Choroid plexus epithelial cell (primary cell): ENCODE results near the gene WDR91.
A peak's percentile ranks its signal among the peaks of the same experiment; 100 is the strongest.
"Not testable (repeated sequence)": the region's sequence is repeated elsewhere in the genome, so short reads cannot be mapped to it uniquely, and the experiment has no call there.

Source experiments
- DNase-seq: peaks from one replicate; pipeline ENCODE4 v3.0.0-alpha.2; 2010; ENCODE audit warnings: low read depth
- H3K4me3 ChIP-seq: 2 replicates; pipeline ENCODE4 v1.5.1; 2011; ENCODE audit warnings: low read depth, mild to moderate bottlenecking, control low read depth, low read length, moderate library complexity
- TF ChIP-seq, protein P1 (sequence below): conservative IDR thresholded peaks from 2 replicates; pipeline ENCODE4 v1.5.1; 2011; ENCODE audit warnings: low read depth, mild to moderate bottlenecking, control low read depth, inconsistent platforms, low read length, moderate library complexity

The WDR91 gene

DNA sequence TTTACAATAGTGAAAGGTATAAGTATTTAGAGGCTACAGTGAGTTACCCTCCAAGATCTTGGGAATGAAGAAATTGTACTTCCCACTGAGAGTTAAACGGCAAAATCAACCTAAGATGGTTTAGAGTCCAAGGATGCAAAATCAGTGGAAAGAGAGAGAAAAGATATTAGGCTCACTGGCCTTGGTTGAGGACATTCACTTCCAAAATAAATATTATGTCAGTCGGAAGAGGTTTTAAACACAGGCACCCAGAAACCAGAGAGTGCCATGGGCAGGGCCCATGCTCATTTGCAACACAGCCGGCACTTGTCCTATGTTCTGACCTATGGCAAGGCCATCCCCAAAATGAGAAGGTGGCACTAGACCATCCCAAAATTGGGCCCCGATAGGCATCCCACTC lies 3.9 kb upstream of the WDR91 start:
- TF ChIP-seq, protein P1, sequence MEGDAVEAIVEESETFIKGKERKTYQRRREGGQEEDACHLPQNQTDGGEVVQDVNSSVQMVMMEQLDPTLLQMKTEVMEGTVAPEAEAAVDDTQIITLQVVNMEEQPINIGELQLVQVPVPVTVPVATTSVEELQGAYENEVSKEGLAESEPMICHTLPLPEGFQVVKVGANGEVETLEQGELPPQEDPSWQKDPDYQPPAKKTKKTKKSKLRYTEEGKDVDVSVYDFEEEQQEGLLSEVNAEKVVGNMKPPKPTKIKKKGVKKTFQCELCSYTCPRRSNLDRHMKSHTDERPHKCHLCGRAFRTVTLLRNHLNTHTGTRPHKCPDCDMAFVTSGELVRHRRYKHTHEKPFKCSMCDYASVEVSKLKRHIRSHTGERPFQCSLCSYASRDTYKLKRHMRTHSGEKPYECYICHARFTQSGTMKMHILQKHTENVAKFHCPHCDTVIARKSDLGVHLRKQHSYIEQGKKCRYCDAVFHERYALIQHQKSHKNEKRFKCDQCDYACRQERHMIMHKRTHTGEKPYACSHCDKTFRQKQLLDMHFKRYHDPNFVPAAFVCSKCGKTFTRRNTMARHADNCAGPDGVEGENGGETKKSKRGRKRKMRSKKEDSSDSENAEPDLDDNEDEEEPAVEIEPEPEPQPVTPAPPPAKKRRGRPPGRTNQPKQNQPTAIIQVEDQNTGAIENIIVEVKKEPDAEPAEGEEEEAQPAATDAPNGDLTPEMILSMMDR: no peak
- no peak overlapping the region for H3K4me3 ChIP-seq
- no peak for DNase-seq

DNA sequence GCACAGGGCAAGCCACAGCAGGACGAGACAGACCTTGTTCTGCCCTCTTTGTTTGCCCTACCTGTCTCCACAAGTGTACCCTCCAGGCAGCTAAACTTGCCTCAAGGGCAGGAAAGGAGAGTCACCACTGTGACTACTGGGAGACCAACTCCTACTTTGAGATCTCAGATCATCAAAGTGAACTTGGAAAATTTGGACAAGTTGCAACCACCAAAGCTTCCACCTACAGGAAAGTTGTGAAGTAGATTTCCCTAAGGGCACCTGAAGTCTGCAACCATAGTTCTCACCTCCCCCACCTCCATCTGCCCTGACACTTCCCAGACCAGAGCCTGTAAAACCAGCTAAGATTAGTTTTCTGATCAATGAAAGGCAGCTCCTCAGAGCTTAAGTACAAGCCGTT lies 2.5 kb upstream of the WDR91 start:
- no peak for DNase-seq
- H3K4me3 ChIP-seq: no peak overlapping the region
- TF ChIP-seq, protein P1: no peak

DNA sequence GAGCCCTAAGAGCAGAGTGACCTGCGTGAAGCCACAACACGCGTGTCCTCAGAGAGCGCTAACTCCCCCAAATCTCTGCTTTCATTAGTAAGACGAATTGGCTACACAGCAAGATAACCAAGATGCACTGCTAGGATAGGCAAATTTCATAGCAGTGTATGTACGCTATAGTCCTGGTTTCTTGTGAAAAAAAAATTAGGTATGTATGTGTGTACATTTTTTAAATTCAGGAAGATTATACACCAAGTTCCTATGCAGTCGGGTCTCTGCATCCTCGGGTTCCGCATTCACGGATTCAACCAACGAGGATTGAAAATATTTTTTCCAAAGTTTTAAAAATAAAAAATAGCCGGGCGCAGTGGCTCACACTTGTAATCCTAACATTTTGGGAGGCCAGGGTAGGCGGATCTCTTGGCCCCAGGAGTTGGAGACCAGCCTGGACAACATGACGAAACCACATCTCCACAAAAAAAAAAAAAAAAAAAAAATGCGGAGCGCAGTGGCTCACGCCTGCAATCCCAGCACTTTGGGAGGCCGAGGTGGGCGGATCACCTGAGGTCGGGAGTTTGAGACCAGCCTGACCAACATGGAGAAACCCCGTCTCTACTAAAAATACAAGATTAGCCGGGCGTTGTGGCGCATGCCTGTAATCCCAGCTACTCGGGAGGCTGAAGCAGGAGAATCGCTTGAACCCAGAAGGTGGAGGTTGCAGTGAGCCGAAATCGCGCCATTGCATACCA lies 790 bp upstream of the WDR91 start:
- peak overlapping the region; percentile 94 for H3K4me3 ChIP-seq
- DNase-seq: not testable (repeated sequence)

DNA sequence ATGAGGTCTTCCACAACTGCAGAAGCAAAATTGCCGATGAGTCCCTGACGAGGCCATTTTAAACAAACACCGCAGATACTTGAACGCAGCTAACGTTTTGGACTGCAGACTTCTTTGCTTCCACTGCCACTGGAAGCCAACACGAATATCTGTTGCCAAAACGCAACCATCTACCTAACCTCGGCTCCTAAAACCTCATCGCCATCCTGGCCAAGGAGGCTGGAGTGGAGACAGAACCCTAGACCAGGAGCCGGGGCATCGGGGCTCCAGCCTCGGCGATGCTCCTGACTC lies 493 bp downstream of the WDR91 start:
- TF ChIP-seq, protein P1: no peak
- peak overlapping the region; percentile 94 for H3K4me3 ChIP-seq
- no peak for DNase-seq

DNA sequence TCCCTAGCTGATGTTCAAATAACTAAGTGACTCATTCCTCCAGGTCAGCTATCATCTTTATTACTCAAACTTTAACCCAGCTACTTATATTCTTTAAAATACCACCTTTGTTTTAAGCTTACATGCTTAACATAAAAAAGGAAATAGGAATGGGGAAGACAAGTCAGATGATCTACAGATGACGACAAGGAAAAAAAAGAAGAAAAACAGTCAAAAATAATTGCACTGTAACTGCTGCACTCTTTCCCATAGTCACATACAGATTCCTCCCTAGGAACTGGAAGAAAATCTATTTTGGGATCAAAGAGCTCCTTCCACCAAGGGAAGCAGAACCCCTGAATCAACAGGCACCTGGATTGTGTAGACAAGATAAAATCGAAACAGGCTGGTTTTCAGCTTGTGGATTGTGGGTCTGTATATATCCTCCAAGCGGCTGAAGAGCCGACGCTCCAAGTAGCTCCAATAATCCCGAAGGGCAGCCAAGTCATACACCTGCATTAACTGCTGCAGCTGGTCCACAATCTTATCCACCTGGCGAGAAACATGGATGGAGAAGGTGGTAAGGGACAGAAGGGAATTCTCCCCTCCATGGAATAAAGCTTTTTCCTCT lies 2.0 kb downstream of the WDR91 start:
- TF ChIP-seq, protein P1: no peak
- H3K4me3 ChIP-seq: no peak overlapping the region
- no peak for DNase-seq

DNA sequence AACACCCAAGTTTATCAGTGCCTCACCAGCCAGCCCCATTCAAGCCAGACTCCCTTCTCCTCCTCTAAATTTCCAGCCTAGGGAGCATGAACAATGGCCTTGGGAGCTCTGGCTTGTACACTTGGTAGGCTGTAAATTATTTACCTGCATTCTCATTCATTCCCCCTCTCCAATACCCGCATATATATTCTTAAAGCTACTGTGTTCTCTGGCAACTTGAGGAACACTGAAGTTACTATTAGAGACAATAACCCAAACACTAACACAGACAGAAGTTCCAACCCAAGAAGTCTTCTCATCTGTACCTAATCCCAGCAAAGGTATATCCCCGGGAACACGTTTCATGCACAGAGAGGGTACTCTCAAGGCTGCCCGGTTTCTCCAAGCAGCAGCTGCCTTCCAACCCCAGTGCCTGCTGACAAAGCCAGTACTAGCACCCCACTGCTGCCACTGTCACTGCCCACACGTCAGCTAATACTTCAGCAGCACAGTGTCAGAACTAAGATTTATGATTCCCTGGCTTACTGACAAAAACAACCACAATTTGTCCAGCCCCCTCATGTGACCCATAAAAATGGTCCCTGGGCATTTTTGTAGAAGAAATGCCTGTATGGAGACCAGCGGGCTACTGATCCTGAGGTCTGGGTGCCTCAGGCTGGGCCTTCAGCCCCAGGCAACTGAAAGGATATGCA lies 3.1 kb downstream of the WDR91 start:
- no peak for DNase-seq
- no peak overlapping the region for H3K4me3 ChIP-seq
- TF ChIP-seq, protein P1: no peak

DNA sequence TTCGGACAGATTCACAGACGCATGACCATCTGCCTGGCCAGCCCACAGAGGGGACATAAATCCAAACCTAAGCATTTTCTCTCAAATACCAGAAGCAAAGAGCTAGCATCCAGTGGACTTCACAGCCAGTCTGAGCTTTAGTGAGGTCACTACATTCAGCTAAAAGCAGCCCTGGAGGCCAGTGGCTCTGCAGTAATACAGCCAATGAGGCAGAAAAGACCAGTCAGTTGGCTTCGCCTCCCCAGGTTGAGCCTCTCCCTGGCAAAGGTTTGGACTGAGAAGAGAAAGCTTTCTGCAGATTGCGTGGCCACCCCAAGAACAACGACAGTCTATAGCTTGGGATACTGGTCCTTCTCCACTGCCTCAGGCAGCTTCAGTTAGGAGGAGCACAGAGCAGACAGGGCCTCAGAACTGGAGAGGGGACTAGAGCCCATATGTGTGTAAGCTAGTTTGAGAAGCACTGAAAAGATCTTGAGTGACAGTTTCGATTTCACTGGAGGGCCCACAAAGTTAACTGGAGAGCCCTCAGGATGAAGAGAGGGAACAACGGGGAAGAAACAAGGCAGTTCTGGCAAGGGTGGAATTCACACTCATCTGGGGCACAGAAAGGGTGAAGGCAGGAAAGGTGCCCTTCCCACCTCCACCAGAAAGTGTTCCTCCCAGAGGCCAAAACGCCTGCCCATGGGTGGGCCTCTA lies 3.8 kb downstream of the WDR91 start:
- TF ChIP-seq, protein P1: no peak
- DNase-seq: no peak
- H3K4me3 ChIP-seq: no peak overlapping the region
